ENCODE data around the gene CYP46A1. TPM values are rescaled to one million over a fixed set of nuclear protein-coding genes. Genes with fewer than 3 reads are reported as not detected.

CYP46A1 gene
- total and polyA plus RNA-seq, 2 donors (not counting 1 experiment from before 2014, with no cell fraction given), result 0.27 to 0.28 TPM

GRCh38 chr14:99684410-99684934 is 374 bp downstream of the CYP46A1 start:
- Histone ChIP-seq H3K9ac (ENCODE audit: low read length) (peak overlapping the region; percentile 58), H3K27me3 (replicated peaks in 1 of 4; ENCODE audit: control extremely low read depth in 1 of 4, control insufficient read depth in 3 of 4, insufficient read depth in 4 of 4, low read length in 3 of 4) (peaks cover 0 to 37% (median 11%) of the 10 kb centered on the region in 4 experiments), H3K79me2 (ENCODE audit: control insufficient read depth, insufficient read depth, low read length) (no peaks in the 10 kb centered on the region), H3K36me3 (replicated peaks in 1 of 2; ENCODE audit: control extremely low read depth in 1 of 2, control insufficient read depth in 1 of 2, extremely low read depth in 1 of 2, insufficient read depth in 2 of 2, low read length in 1 of 2) (no peaks in the 10 kb centered on the region), H2AFZ (ENCODE audit: insufficient read depth, low read depth, low read length, poor library complexity, severe bottlenecking) (peak overlapping the region; percentile 74), H3K4me1 (ENCODE audit: control insufficient read depth in 2 of 2, insufficient read depth in 2 of 2, low read length in 2 of 2) (peaks cover 17 to 24% of the 10 kb centered on the region in 2 donors), H3K4me3 (ENCODE audit: control extremely low read depth in 1 of 5, extremely low read depth in 1 of 5, insufficient read depth in 1 of 5, low read depth in 2 of 5, low read length in 4 of 5) (peak overlapping the region in 4 of 5 experiments; percentile 6 to 55 (median 49)), H3K27ac (ENCODE audit: low read length in 2 of 2) (no peak overlapping the region), H3K4me2 (replicated peaks; ENCODE audit: low read depth, low read length, poor library complexity, severe bottlenecking) (peak overlapping the region; percentile 100), H3K9me3 (ENCODE audit: control extremely low read depth in 1 of 3, control insufficient read depth in 2 of 3, insufficient read depth in 1 of 3, low read length in 2 of 3) (peaks cover 0 to 24% (median 0%) of the 10 kb centered on the region in 3 donors), H4K20me1 (ENCODE audit: control insufficient read depth, insufficient read depth, low read length, poor library complexity, severe bottlenecking) (no peaks in the 10 kb centered on the region)
- Mint-ChIP-seq H3K27me3 (peaks cover 40% of the 10 kb centered on the region), H3K4me3 (peak overlapping the region; percentile 44), H3K9me3 (ENCODE audit: insufficient read depth) (no peaks in the 10 kb centered on the region), H3K4me1 (peaks cover 13% of the 10 kb centered on the region), H3K27ac (no peak overlapping the region)
- no peak for TF ChIP-seq EZH2 (IDR thresholded peaks at IDR 0.05; ENCODE audit: borderline replicate concordance, insufficient read depth, low read depth, low read length, poor library complexity, severe bottlenecking)
- TF ChIP-seq CTCF (IDR thresholded peaks at IDR 0.05), result no peak
- intact Hi-C loops (cut with micrococcal nuclease), result loop anchor here (1.0 to 5.0 kb wide), 2 partner anchors 79 to 693 kb away; partner anchors contain the start of gene WDR25
- ChIA-PET POLR2A (interaction anchor here (0.8 to 1.6 kb wide), 2 partner anchors 80 to 204 kb away, joined by 3 to 7 read pairs; partner anchors contain the start of genes CCDC85C, CCNK and SETD3), CTCF (interaction anchor here (0.7 to 1.4 kb wide), 3 partner anchors 12 to 204 kb away, joined by 3 to 4 read pairs (median 3); partner anchors contain the start of genes CCNK and SETD3)
- no peak for DNase-seq
- 5% methylated on average over 45 of the region's 45 CpGs for WGBS (ENCODE audit: insufficient coverage)
- ATAC-seq (ENCODE audit: low read depth), result peak; percentile 5

GRCh38 chr14:99685151-99685591 is 1.1 kb downstream of the CYP46A1 start:
- H3K27me3 ChIP-seq (replicated peaks in 1 of 4; ENCODE audit: control extremely low read depth in 1 of 4, control insufficient read depth in 3 of 4, insufficient read depth in 4 of 4, low read length in 3 of 4), result peaks cover 0 to 43% (median 16%) of the 10 kb centered on the region in 4 experiments
- no peaks in the 10 kb centered on the region for H3K9me3 Mint-ChIP-seq (ENCODE audit: insufficient read depth)
- H4K20me1 ChIP-seq (ENCODE audit: control insufficient read depth, insufficient read depth, low read length, poor library complexity, severe bottlenecking), result no peaks in the 10 kb centered on the region
- H3K79me2 ChIP-seq (ENCODE audit: control insufficient read depth, insufficient read depth, low read length), result no peaks in the 10 kb centered on the region
- ChIA-PET POLR2A (no interaction called here), CTCF (interaction anchor here (1.4 kb wide), 1 partner anchor 11 kb away, joined by 3 read pairs; no protein-coding TSS in a partner anchor)
- H3K9me3 ChIP-seq (ENCODE audit: control extremely low read depth in 1 of 3, control insufficient read depth in 2 of 3, insufficient read depth in 1 of 3, low read length in 2 of 3), result peaks cover 0 to 30% (median 0%) of the 10 kb centered on the region in 3 donors
- WGBS (ENCODE audit: insufficient coverage), result 100% methylated on average over 1 of the region's 11 CpGs
- intact Hi-C loops (cut with micrococcal nuclease), result no loop called here
- peaks cover 17 to 24% of the 10 kb centered on the region in 2 donors for H3K4me1 ChIP-seq (ENCODE audit: control insufficient read depth in 2 of 2, insufficient read depth in 2 of 2, low read length in 2 of 2)
- DNase-seq, result no peak
- no peak overlapping the region for H2AFZ ChIP-seq (ENCODE audit: insufficient read depth, low read depth, low read length, poor library complexity, severe bottlenecking)
- peak overlapping the region; percentile 2 for H3K27ac Mint-ChIP-seq
- no peak overlapping the region for H3K9ac ChIP-seq (ENCODE audit: low read length)
- peaks cover 13% of the 10 kb centered on the region for H3K4me1 Mint-ChIP-seq
- H3K4me2 ChIP-seq (replicated peaks; ENCODE audit: low read depth, low read length, poor library complexity, severe bottlenecking), result no peak overlapping the region
- peaks cover 47% of the 10 kb centered on the region for H3K27me3 Mint-ChIP-seq
- peak overlapping the region; percentile 54 for H3K4me3 Mint-ChIP-seq
- no peak overlapping the region for H3K27ac ChIP-seq (ENCODE audit: low read length in 2 of 2)
- no peak for TF ChIP-seq EZH2 (IDR thresholded peaks at IDR 0.05; ENCODE audit: borderline replicate concordance, insufficient read depth, low read depth, low read length, poor library complexity, severe bottlenecking)
- no peak for TF ChIP-seq CTCF (IDR thresholded peaks at IDR 0.05)
- H3K4me3 ChIP-seq (ENCODE audit: control extremely low read depth in 1 of 5, extremely low read depth in 1 of 5, insufficient read depth in 1 of 5, low read depth in 2 of 5, low read length in 4 of 5), result no peak overlapping the region
- H3K36me3 ChIP-seq (replicated peaks in 1 of 2; ENCODE audit: control extremely low read depth in 1 of 2, control insufficient read depth in 1 of 2, extremely low read depth in 1 of 2, insufficient read depth in 2 of 2, low read length in 1 of 2), result no peaks in the 10 kb centered on the region
- no peak for ATAC-seq (ENCODE audit: low read depth)

All from B cell (primary cell).